ENCODE data around the gene EPHX1. TPM values are rescaled to one million over a fixed set of nuclear protein-coding genes. Genes with fewer than 3 reads are reported as not detected.

The EPHX1 gene
- total and polyA plus RNA-seq, 10 of the 15 experiments (the other 5 are each of a cell fraction or from before 2014, with no cell fraction given), result 0.33 to 2.9 (median 0.78) TPM; not detected in 2

GRCh38 chr1:225777058-225777582 is 32.8 kb upstream of the EPHX1 start:
- no peaks in the 10 kb centered on the region for H3K4me1 ChIP-seq (ENCODE audit: control insufficient read depth, insufficient read depth, low read length)
- H3K36me3 ChIP-seq (ENCODE audit: control insufficient read depth in 2 of 2, insufficient read depth in 2 of 2, low read length in 1 of 2), result 0 out of 4 replicates have a peak, but pooled peaks cover 0 to 5% of the 10 kb centered on the region in 2 experiments
- no TSS peak for BruUV-seq (replicated peaks)
- ChIA-PET POLR2A (interaction anchor here (0.9 to 3.8 kb wide), 6 partner anchors 13 to 309 kb away, joined by 3 to 30 read pairs (median 4); partner anchors contain the start of gene TMEM63A), RAD21 (ENCODE audit: unreplicated experiment) (interaction anchor here (0.7 to 5.2 kb wide), 12 partner anchors 9 to 310 kb away, joined by 3 to 39 read pairs (median 5); partner anchors contain the start of genes EPHX1, LEFTY1 and TMEM63A), SMC1A (ENCODE audit: uncharacterized antibody, unreplicated experiment) (interaction anchor here (0.7 to 3.5 kb wide), 12 partner anchors 8 to 303 kb away, joined by 3 to 29 read pairs (median 4); partner anchors contain the start of genes PYCR2 and TMEM63A), CTCF (interaction anchor here (0.6 to 6.2 kb wide), 37 partner anchors 9 to 375 kb away, joined by 3 to 57 read pairs (median 4); partner anchors contain the start of genes EPHX1, PYCR2, SDE2 and TMEM63A)
- peak overlapping the region; percentile 95 for H3K9ac ChIP-seq (ENCODE audit: control insufficient read depth, insufficient read depth, low read length)
- peak overlapping the region; percentile 61 for H3K4me3 ChIP-seq
- 42% methylated on average over 18 of the region's 18 CpGs for WGBS (ENCODE audit: insufficient coverage, insufficient replicate concordance, low lambda C conversion rate, missing lambda C conversion rate)
- ATAC-seq (peak; percentile 5), FAIRE-seq (no peak), DNase-seq (ENCODE audit: low read depth, low spot score) (no peak)
- H3K4me2 ChIP-seq (ENCODE audit: control insufficient read depth, insufficient read depth), result peak overlapping the region; percentile 73
- in situ Hi-C loops (cut with MboI) (loop anchor here (5.0 to 10.0 kb wide), 2 partner anchors 135 to 302 kb away; no protein-coding TSS in a partner anchor), intact Hi-C loops (cut with micrococcal nuclease; ENCODE audit: unreplicated experiment) (loop anchor here (1.0 to 10.0 kb wide), 3 partner anchors 71 to 338 kb away; partner anchors contain the start of gene PYCR2)
- peak overlapping the region; percentile 46; the same call in 1 of the 2 replicates for H3K27ac ChIP-seq (ENCODE audit: control insufficient read depth, insufficient read depth)
- peak overlapping the region; percentile 97 for H2AFZ ChIP-seq (ENCODE audit: control insufficient read depth, low read depth, low read length)
- no peaks in the 10 kb centered on the region; the same call in 2 of the 3 replicates for H3K9me3 ChIP-seq (replicated peaks; ENCODE audit: control insufficient read depth, insufficient read depth, low read length)
- TF ChIP-seq SMAD1 (IDR thresholded peaks at IDR 0.05; ENCODE audit: low read depth, partially characterized antibody) (no peak), POLR2AphosphoS2 (IDR thresholded peaks at IDR 0.05; ENCODE audit: low read depth, low read length) (0 out of 2 replicates have a peak, but pooled peaks have one; percentile 12), SPI1 (IDR thresholded peaks at IDR 0.05; ENCODE audit: borderline replicate concordance, insufficient read depth, low read depth, low read length) (no peak), SUPT20H (IDR thresholded peaks at IDR 0.05; ENCODE audit: borderline replicate concordance, control insufficient read depth, low read depth, low read length) (no peak), BCL11A (IDR thresholded peaks at IDR 0.05; ENCODE audit: low read depth, low read length) (no peak), MLLT1 (IDR thresholded peaks at IDR 0.05) (peak; percentile 56), SMC3 (IDR thresholded peaks at IDR 0.05; ENCODE audit: borderline replicate concordance, low read length) (no peak), STAT1 (conservative IDR thresholded peaks at IDR 0.05) (no peak), ATF7 (IDR thresholded peaks at IDR 0.05; ENCODE audit: low read depth) (0 out of 2 replicates have a peak, but pooled peaks have one; percentile 14), GABPA (IDR thresholded peaks at IDR 0.05; ENCODE audit: low read depth) (no peak), RELA (IDR thresholded peaks at IDR 0.05; ENCODE audit: borderline replicate concordance, partially characterized antibody) (peak; percentile 15)
- H3K79me2 ChIP-seq (ENCODE audit: control insufficient read depth, insufficient read depth, low read length), result peaks cover 40% of the 10 kb centered on the region
- no peaks in the 10 kb centered on the region for H3K27me3 ChIP-seq (replicated peaks in 1 of 2; ENCODE audit: control insufficient read depth in 2 of 2, insufficient read depth in 2 of 2, low read length in 1 of 2)
- H4K20me1 ChIP-seq (ENCODE audit: control insufficient read depth, insufficient read depth), result no peaks in the 10 kb centered on the region; the same call in 1 of the 2 replicates
